ENCODE data around the gene ZMYM2.

Gene ZMYM2

GRCh38 chr13:19955873-19956559 lies 2.5 kb upstream of the ZMYM2 start:
- H3K4me3 ChIP-seq: no peak overlapping the region
- no peak for DNase-seq (ENCODE audit: low spot score)
- TF ChIP-seq, protein P1, sequence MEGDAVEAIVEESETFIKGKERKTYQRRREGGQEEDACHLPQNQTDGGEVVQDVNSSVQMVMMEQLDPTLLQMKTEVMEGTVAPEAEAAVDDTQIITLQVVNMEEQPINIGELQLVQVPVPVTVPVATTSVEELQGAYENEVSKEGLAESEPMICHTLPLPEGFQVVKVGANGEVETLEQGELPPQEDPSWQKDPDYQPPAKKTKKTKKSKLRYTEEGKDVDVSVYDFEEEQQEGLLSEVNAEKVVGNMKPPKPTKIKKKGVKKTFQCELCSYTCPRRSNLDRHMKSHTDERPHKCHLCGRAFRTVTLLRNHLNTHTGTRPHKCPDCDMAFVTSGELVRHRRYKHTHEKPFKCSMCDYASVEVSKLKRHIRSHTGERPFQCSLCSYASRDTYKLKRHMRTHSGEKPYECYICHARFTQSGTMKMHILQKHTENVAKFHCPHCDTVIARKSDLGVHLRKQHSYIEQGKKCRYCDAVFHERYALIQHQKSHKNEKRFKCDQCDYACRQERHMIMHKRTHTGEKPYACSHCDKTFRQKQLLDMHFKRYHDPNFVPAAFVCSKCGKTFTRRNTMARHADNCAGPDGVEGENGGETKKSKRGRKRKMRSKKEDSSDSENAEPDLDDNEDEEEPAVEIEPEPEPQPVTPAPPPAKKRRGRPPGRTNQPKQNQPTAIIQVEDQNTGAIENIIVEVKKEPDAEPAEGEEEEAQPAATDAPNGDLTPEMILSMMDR (IDR thresholded peaks at IDR 0.05): no peak
- no peak overlapping the region for H3K27ac ChIP-seq

- TF ChIP-seq, protein P1 (IDR thresholded peaks at IDR 0.05): peak; percentile 80
- peak; percentile 86 for DNase-seq (ENCODE audit: low spot score)
- Histone ChIP-seq H3K4me3 (peak overlapping the region; percentile 80), H3K27ac (peak overlapping the region; percentile 95 to 99)
Observed at GRCh38 chr13:19957320-19958154, 990 bp upstream of the ZMYM2 start.

- Histone ChIP-seq H3K27ac (peak overlapping the region; percentile 95 to 99), H3K4me3 (peak overlapping the region; percentile 80)
- TF ChIP-seq, protein P1 (IDR thresholded peaks at IDR 0.05): no peak
- DNase-seq (ENCODE audit: low spot score): peak; percentile 79
Observed at GRCh38 chr13:19959141-19959830, 759 bp downstream of the ZMYM2 start.

DNA sequence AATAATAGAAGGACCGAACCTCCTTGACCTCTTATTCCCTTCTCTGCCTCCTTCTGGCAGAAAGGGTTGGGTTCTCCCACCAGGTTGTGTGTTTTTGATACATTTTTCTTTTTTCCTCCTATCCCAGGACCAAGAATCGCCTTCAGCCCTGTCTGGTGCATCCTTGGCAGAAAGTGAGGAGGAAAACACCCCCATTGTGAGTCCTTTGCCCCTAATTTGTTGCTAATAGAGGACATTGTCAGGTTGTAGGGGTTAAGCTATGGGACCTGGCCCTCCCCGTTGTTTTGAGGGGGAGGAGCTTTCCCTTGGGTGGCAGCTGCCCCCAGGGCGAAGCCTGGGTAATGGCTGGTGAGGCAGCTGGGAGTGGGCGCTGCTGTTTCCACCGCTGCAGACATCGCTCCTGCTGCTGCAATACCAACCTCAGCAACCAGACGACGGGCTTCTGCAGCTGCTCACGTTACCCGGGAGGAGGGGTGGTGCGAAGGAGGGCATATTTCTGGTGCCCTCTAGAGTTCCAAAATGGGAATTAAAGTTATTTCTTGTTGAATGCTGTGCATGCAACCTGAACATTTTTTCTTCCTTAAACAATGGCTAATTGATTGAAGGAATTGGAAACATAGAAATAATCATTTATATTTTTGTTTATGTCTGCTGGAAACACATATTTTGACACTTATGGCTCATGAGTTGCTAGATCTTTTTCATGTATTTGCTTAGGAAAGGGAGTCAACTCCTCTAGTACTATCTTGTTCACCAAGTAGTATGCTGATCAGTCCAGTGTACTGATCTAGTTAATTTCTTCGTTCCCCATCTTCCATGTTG lies 1.5 kb downstream of the ZMYM2 start:
- DNase-seq (ENCODE audit: low spot score): peak; percentile 90
- peak overlapping the region; percentile 80 for H3K4me3 ChIP-seq
- peak overlapping the region; percentile 95 to 99 for H3K27ac ChIP-seq
- TF ChIP-seq, protein P1 (IDR thresholded peaks at IDR 0.05): peak; percentile 88

DNA sequence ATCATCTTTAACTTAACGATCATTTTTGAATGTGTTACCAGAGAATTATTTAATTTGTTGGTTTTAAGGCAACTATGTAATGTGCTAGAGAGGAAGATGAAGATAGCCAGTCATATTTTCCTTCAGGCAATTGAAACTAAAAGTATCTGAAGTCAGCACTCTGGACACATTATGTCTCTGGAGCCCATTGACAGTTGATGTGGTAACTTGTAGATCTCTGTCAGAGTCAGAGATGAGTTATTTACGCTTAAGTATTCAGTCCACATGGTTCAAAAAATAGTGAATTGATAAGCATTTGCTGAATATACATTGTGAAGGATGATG lies 2.1 kb downstream of the ZMYM2 start:
- Histone ChIP-seq H3K27ac (peak overlapping the region in 1 of 2 donors; percentile 39), H3K4me3 (peak overlapping the region; percentile 80)
- DNase-seq (ENCODE audit: low spot score): no peak
- TF ChIP-seq, protein P1 (IDR thresholded peaks at IDR 0.05): no peak

DNA sequence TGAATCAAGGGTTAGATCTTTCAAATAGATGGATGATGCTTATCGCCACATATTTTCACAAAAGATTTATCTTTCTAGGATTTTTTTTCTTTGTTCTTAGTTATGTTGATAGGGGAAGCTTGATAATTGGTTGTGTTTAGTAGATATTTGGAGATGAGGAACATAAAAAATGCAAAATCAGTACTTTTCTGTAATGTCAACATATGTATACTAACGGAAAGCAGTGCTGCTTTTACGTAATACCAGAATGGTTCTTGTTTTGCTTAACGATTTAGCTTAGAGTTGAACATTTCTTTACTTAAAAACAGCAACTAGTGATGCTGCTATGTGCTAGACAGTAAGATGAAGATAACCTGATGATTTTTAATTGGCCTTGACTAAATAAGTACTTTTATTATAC lies 3.0 kb downstream of the ZMYM2 start:
- TF ChIP-seq, protein P1 (IDR thresholded peaks at IDR 0.05): no peak
- Histone ChIP-seq H3K27ac (peak overlapping the region in 1 of 2 donors; percentile 45), H3K4me3 (peak overlapping the region; percentile 42)
- DNase-seq (ENCODE audit: low spot score): no peak

All from coronary artery (tissue), 2 donors.